Loucy (cell line): ENCODE measurements around the gene LHPP.

ENCODE experiments used
- EZH2phosphoT487 ChIP-seq: fragments of 200-600 bp; IDR thresholded peaks from 2 replicates; pipeline ENCODE4 v1.6.1; 2018; ENCODE audit warnings: antibody characterized with exemption, mild to moderate bottlenecking, moderate library complexity, borderline replicate concordance
- TF ChIP-seq, protein P1 (sequence below): fragments of 200-600 bp; sonication (generic); conservative IDR thresholded peaks from 2 replicates; pipeline ENCODE4 v1.5.1; 2014; ENCODE audit warnings: mild to moderate bottlenecking, antibody characterized with exemption, low read length

DNA sequence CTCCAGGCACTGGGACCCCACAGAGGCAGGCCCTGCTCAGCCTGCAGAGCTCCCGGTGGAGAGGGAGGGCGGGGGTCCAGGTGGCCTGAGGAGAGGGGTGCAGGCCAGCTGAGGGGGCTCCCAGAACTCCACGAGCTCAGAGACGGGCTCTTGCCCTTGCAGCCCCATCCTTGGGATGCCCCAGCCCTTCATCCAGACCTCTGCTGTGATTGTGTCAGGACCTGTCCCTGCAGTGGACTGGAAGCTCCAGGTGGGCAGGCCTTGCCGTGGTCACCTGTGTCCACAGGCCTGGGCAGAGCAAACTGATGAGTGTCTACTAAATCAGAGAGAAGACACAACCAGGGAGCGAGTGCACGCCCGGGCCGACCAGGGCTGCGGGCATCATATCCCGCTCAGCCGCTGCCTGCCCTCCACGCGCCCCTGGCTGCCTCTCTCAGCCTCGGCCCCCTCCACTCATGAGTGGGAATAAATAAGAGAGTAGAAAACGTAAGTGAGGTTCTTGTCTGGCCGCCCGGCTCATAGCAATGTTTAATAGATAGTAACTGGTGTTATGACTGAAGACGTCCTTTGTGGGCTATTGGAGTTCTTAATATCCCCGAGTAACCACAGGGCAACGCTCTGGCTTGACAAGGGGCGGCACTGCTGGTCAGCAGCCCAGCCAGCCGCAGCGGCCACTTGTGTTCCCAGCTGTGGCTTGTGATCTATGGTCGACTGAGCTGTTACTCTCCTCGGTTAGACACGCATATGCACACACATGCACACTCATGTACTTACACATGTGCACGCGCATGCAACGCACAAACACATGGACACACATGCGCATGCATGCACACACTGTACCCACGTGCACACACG, 105.6 kb downstream of the LHPP start:
- TF ChIP-seq, protein P1, sequence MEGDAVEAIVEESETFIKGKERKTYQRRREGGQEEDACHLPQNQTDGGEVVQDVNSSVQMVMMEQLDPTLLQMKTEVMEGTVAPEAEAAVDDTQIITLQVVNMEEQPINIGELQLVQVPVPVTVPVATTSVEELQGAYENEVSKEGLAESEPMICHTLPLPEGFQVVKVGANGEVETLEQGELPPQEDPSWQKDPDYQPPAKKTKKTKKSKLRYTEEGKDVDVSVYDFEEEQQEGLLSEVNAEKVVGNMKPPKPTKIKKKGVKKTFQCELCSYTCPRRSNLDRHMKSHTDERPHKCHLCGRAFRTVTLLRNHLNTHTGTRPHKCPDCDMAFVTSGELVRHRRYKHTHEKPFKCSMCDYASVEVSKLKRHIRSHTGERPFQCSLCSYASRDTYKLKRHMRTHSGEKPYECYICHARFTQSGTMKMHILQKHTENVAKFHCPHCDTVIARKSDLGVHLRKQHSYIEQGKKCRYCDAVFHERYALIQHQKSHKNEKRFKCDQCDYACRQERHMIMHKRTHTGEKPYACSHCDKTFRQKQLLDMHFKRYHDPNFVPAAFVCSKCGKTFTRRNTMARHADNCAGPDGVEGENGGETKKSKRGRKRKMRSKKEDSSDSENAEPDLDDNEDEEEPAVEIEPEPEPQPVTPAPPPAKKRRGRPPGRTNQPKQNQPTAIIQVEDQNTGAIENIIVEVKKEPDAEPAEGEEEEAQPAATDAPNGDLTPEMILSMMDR = no peak
- no peak for TF ChIP-seq EZH2phosphoT487
